HG03025 (cell line): ENCODE data around the gene NTF4.
"Not testable (repeated sequence)": the region's sequence is repeated elsewhere in the genome, so short reads cannot be mapped to it uniquely, and the experiment has no call there.

Experiments used
- ATAC-seq: cut with Tn5 transposase; IDR thresholded peaks from one replicate; pipeline ENCODE4 v1.9.1; 2021; ENCODE audit warnings: mild to moderate bottlenecking, moderate library complexity; ENCODE audit not compliant: unreplicated experiment, low FRiP score

NTF4 gene

GRCh38 chr19:49025088-49025487 lies 39.5 kb downstream of the NTF4 start:
- ATAC-seq, result not testable (repeated sequence)

GRCh38 chr19:49024233-49024632 lies 40.4 kb downstream of the NTF4 start, which contains the start of gene CGB3:
Gene CGB3 (minus strand): TSS chr19:49024333. CDS start chr19:49023971, 362 bp downstream.
- not testable (repeated sequence) for ATAC-seq

GRCh38 chr19:49022116-49022515 lies 42.5 kb downstream of the NTF4 start:
- ATAC-seq, result no peak

- ATAC-seq, result no peak
Measured at GRCh38 chr19:49020931-49021895, 43.4 kb downstream of the NTF4 start.

GRCh38 chr19:49020342-49020741 lies 44.3 kb downstream of the NTF4 start:
- ATAC-seq, result no peak

GRCh38 chr19:49019242-49019932 lies 45.2 kb downstream of the NTF4 start:
- ATAC-seq, result no peak

GRCh38 chr19:49018388-49019241 lies 46.0 kb downstream of the NTF4 start:
- ATAC-seq, result not testable (repeated sequence)

GRCh38 chr19:49017666-49018351 lies 46.8 kb downstream of the NTF4 start:
- ATAC-seq, result no peak

- ATAC-seq, result no peak
Measured at GRCh38 chr19:49017041-49017665, 47.5 kb downstream of the NTF4 start, which contains the start of gene LHB. Gene LHB (minus strand): TSS chr19:49017091. CDS start chr19:49017081, 10 bp downstream.

- ATAC-seq, result no peak
Measured at GRCh38 chr19:49016067-49016839, 48.4 kb downstream of the NTF4 start.

- no peak for ATAC-seq
Measured at GRCh38 chr19:49014870-49015255, 49.8 kb downstream of the NTF4 start.

- no peak for ATAC-seq
Measured at GRCh38 chr19:49014123-49014869, 50.3 kb downstream of the NTF4 start.

GRCh38 chr19:49011194-49011593 lies 53.4 kb downstream of the NTF4 start:
- no peak for ATAC-seq
